Astrocyte of the spinal cord (primary cell): ENCODE results near the gene SLCO2A1.

Source experiments
- DNase-seq: peaks from one replicate; pipeline ENCODE4 v3.0.0; 2011; ENCODE audit warnings: low read depth, low spot score
- H3K4me3 ChIP-seq: 2 replicates; pipeline ENCODE4 v1.5.1; 2011; ENCODE audit warnings: low read depth, mild to moderate bottlenecking, low read length, moderate library complexity
- in situ Hi-C: cut with HindIII; loops from 2 replicates; pipeline ENCODE4 v1.10.0; 2017; ENCODE audit warnings: low sequenced_read_pairs
- TF ChIP-seq, protein P1 (sequence below): IDR thresholded peaks from 2 replicates; pipeline ENCODE4 v1.5.1; 2012; ENCODE audit warnings: low read depth, mild to moderate bottlenecking, low read length, inconsistent platforms

Gene SLCO2A1

GRCh38 chr3:133881939-133882825 is 147.5 kb downstream of the SLCO2A1 start:
- TF ChIP-seq, protein P1, sequence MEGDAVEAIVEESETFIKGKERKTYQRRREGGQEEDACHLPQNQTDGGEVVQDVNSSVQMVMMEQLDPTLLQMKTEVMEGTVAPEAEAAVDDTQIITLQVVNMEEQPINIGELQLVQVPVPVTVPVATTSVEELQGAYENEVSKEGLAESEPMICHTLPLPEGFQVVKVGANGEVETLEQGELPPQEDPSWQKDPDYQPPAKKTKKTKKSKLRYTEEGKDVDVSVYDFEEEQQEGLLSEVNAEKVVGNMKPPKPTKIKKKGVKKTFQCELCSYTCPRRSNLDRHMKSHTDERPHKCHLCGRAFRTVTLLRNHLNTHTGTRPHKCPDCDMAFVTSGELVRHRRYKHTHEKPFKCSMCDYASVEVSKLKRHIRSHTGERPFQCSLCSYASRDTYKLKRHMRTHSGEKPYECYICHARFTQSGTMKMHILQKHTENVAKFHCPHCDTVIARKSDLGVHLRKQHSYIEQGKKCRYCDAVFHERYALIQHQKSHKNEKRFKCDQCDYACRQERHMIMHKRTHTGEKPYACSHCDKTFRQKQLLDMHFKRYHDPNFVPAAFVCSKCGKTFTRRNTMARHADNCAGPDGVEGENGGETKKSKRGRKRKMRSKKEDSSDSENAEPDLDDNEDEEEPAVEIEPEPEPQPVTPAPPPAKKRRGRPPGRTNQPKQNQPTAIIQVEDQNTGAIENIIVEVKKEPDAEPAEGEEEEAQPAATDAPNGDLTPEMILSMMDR, result no peak
- no peak overlapping the region for H3K4me3 ChIP-seq
- no peak for DNase-seq
- in situ Hi-C loops, result no loop called here

- H3K4me3 ChIP-seq, result no peak overlapping the region
- TF ChIP-seq, protein P1, result no peak
- in situ Hi-C loops, result no loop called here
- no peak for DNase-seq
Observed at GRCh38 chr3:133881492-133881891, 148.2 kb downstream of the SLCO2A1 start.

- in situ Hi-C loops, result no loop called here
- no peak overlapping the region for H3K4me3 ChIP-seq
- DNase-seq, result no peak
- TF ChIP-seq, protein P1, result no peak
Observed at GRCh38 chr3:133880886-133881455, 148.8 kb downstream of the SLCO2A1 start.

DNA sequence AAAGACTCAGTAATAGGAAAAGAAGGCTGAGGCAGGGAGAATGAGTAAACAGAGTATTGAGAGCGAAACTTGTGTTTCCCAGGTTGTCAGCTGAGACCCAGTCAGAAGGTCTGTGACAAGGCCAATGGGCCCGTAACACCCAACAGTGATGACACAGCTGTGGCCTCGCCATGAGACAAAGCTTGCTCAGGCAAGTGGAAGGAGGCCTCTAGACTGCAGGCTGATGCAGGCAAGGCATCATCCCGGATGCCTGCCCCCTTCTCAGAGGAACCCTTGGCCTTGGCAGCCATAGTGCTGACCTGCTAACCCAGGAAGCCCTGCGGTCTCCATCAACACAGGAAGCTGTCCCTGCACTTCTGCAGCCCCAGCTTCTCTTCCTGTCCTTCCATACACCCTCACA is 149.4 kb downstream of the SLCO2A1 start:
- in situ Hi-C loops, result no loop called here
- no peak for DNase-seq
- TF ChIP-seq, protein P1, result no peak
- H3K4me3 ChIP-seq, result no peak overlapping the region

DNA sequence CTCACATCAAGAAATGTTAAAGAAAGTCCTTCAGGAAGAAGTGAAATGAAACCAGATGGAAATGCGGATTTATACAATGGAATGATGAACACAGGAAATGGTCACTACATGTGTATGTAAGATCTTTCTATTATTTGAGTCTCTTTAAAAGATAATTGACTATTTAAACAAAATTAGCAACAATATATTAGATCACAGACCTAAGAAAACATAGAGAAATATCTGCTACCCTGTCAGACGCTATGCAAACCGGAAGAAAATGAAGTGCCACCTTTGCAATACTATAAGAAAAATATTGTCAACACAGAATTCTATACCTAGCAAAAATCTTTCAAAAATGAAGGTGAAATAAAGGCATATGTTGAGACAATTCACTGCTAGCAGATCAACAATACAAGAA is 151.2 kb downstream of the SLCO2A1 start:
- no peak for DNase-seq
- TF ChIP-seq, protein P1, result no peak
- in situ Hi-C loops, result no loop called here
- no peak overlapping the region for H3K4me3 ChIP-seq
